ENCODE measurements around the gene LRRC70.

Gene LRRC70

DNA sequence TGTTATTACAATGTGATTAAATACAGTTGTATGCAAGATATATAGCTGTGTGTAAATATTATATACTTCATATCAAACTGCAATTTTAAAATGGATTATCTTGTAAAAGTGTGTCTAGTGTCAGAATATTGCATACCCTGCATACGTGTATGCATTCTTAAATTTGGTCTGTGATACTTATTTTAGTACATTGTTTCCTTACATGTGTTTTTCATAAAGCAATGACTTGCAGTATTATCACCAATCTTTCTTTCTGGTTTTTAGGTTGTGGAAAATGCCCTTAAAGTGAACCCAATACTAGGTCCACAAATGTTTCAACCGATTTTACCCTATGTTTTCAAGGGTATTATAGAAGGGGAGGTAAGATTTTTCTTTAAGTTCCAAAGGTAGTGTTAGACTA is 28.5 kb upstream of the LRRC70 start:
- Histone ChIP-seq H2BK12ac (ENCODE audit: low read length) (no peak overlapping the region), H3K36me3 (ENCODE audit: control insufficient read depth in 1 of 2, insufficient read depth in 2 of 2, low read length in 2 of 2) (no peaks in the 10 kb centered on the region), H2AFZ (ENCODE audit: insufficient read depth, low read length, poor library complexity) (no peak overlapping the region), H3K9me3 (ENCODE audit: insufficient read depth, low read depth, low read length) (no peaks in the 10 kb centered on the region), H4K12ac (ENCODE audit: low read depth, low read length) (no peak overlapping the region), H3K4ac (ENCODE audit: low read depth, low read length) (no peak overlapping the region), H3K4me3 (ENCODE audit: low read depth, low read length) (no peak overlapping the region), H3K27ac (ENCODE audit: low read depth, low read length) (no peak overlapping the region), H3K18ac (ENCODE audit: low read length) (no peak overlapping the region), H4K8ac (ENCODE audit: low read depth, low read length) (no peak overlapping the region), H2BK120ac (ENCODE audit: insufficient read depth, low read length, poor library complexity) (no peak overlapping the region), H3K23ac (ENCODE audit: low read length) (no peak overlapping the region), H3K4me2 (ENCODE audit: low read length) (no peak overlapping the region), H3K9ac (ENCODE audit: low read length) (no peak overlapping the region), H2AK5ac (ENCODE audit: low read length) (no peak overlapping the region), H3K27me3 (ENCODE audit: insufficient read depth, low read length) (no peaks in the 10 kb centered on the region), H3K79me1 (ENCODE audit: low read length) (no peaks in the 10 kb centered on the region), H3K4me1 (ENCODE audit: control insufficient read depth in 1 of 2, insufficient read depth in 2 of 2, low read length in 2 of 2) (peaks cover 0 to 3% of the 10 kb centered on the region in 2 experiments), H2BK5ac (ENCODE audit: low read depth, low read length, poor library complexity) (no peak overlapping the region), H3K79me2 (ENCODE audit: control insufficient read depth, insufficient read depth, low read length, poor library complexity) (no peaks in the 10 kb centered on the region), H3K14ac (ENCODE audit: low read length) (no peak overlapping the region), H4K91ac (ENCODE audit: low read depth, low read length) (no peak overlapping the region)
- no CpG with 5 or more reads among the region's 2 CpGs for WGBS (ENCODE audit: extremely low coverage, insufficient coverage, insufficient read length)
- no peak for DNase-seq

DNA sequence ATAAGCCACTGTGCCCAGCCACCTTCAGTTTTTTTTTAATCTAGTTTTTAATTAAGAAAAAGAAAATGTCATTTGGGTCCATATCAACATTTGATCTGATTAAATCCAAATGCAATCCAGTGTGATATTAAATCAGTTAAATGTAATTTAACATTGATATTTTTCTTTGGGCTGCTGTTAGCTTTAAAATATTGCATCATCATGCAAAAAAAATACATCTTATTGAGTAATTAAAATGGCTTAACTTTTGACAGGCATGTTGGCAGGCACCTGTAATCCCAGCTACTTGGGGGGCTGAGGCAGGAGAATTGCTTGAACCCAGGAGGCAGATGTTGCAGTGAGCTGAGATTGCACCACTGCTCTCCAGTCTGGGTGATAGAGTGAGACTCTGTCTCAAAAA is 22.7 kb upstream of the LRRC70 start:
- H3K23ac ChIP-seq (ENCODE audit: low read length): no peak overlapping the region
- no peak overlapping the region for H3K4me2 ChIP-seq (ENCODE audit: low read length)
- no peaks in the 10 kb centered on the region for H3K36me3 ChIP-seq (ENCODE audit: control insufficient read depth in 1 of 2, insufficient read depth in 2 of 2, low read length in 2 of 2)
- H3K4me3 ChIP-seq (ENCODE audit: low read depth, low read length): no peak overlapping the region
- no peak overlapping the region for H3K9ac ChIP-seq (ENCODE audit: low read length)
- no peak for DNase-seq
- no peaks in the 10 kb centered on the region for H3K79me2 ChIP-seq (ENCODE audit: control insufficient read depth, insufficient read depth, low read length, poor library complexity)
- H3K27me3 ChIP-seq (ENCODE audit: insufficient read depth, low read length): no peaks in the 10 kb centered on the region
- no peaks in the 10 kb centered on the region for H3K4me1 ChIP-seq (ENCODE audit: control insufficient read depth in 1 of 2, insufficient read depth in 2 of 2, low read length in 2 of 2)
- H3K4ac ChIP-seq (ENCODE audit: low read depth, low read length): no peak overlapping the region
- H3K79me1 ChIP-seq (ENCODE audit: low read length): no peaks in the 10 kb centered on the region
- H3K27ac ChIP-seq (ENCODE audit: low read depth, low read length): no peak overlapping the region
- H2BK120ac ChIP-seq (ENCODE audit: insufficient read depth, low read length, poor library complexity): no peak overlapping the region
- H4K8ac ChIP-seq (ENCODE audit: low read depth, low read length): no peak overlapping the region
- H3K14ac ChIP-seq (ENCODE audit: low read length): no peak overlapping the region
- H4K91ac ChIP-seq (ENCODE audit: low read depth, low read length): no peak overlapping the region
- H3K9me3 ChIP-seq (ENCODE audit: insufficient read depth, low read depth, low read length): no peaks in the 10 kb centered on the region
- no peak overlapping the region for H4K12ac ChIP-seq (ENCODE audit: low read depth, low read length)
- H3K18ac ChIP-seq (ENCODE audit: low read length): no peak overlapping the region
- H2BK12ac ChIP-seq (ENCODE audit: low read length): no peak overlapping the region
- no peak overlapping the region for H2AK5ac ChIP-seq (ENCODE audit: low read length)
- H2BK5ac ChIP-seq (ENCODE audit: low read depth, low read length, poor library complexity): no peak overlapping the region
- H2AFZ ChIP-seq (ENCODE audit: insufficient read depth, low read length, poor library complexity): no peak overlapping the region

DNA sequence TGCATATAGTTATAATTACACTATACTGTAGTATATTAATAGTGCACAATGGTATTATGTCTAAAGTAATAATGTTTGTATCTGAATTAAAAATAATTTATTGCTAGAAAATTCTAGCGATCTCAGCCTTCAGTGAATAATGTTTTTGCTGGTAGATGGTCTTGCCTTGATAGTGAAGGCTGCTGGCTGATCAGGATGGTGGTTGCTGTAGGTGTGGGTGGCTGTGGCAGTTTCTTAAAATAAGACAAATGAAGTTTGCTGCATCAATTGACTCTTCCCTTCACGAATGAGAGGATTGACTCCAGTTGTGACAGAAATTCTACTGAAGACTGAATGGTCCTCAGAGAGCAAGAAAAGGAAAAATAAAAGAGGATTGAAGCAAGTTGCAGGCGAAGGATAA is 19.7 kb upstream of the LRRC70 start:
- WGBS (ENCODE audit: extremely low coverage, insufficient coverage, insufficient read length): no CpG with 5 or more reads among the region's 3 CpGs
- Histone ChIP-seq H3K27ac (ENCODE audit: low read depth, low read length) (no peak overlapping the region), H3K36me3 (ENCODE audit: control insufficient read depth in 1 of 2, insufficient read depth in 2 of 2, low read length in 2 of 2) (no peaks in the 10 kb centered on the region), H3K79me2 (ENCODE audit: control insufficient read depth, insufficient read depth, low read length, poor library complexity) (no peaks in the 10 kb centered on the region), H2BK120ac (ENCODE audit: insufficient read depth, low read length, poor library complexity) (no peak overlapping the region), H2BK5ac (ENCODE audit: low read depth, low read length, poor library complexity) (no peak overlapping the region), H3K4me2 (ENCODE audit: low read length) (no peak overlapping the region), H3K4me3 (ENCODE audit: low read depth, low read length) (no peak overlapping the region), H3K9ac (ENCODE audit: low read length) (no peak overlapping the region), H3K4ac (ENCODE audit: low read depth, low read length) (no peak overlapping the region), H4K91ac (ENCODE audit: low read depth, low read length) (no peak overlapping the region), H3K23ac (ENCODE audit: low read length) (no peak overlapping the region), H3K18ac (ENCODE audit: low read length) (no peak overlapping the region), H3K9me3 (ENCODE audit: insufficient read depth, low read depth, low read length) (no peaks in the 10 kb centered on the region), H2AFZ (ENCODE audit: insufficient read depth, low read length, poor library complexity) (no peak overlapping the region), H4K12ac (ENCODE audit: low read depth, low read length) (no peak overlapping the region), H2BK12ac (ENCODE audit: low read length) (no peak overlapping the region), H3K27me3 (ENCODE audit: insufficient read depth, low read length) (no peaks in the 10 kb centered on the region), H4K8ac (ENCODE audit: low read depth, low read length) (no peak overlapping the region), H3K14ac (ENCODE audit: low read length) (no peak overlapping the region), H3K79me1 (ENCODE audit: low read length) (no peaks in the 10 kb centered on the region), H2AK5ac (ENCODE audit: low read length) (no peak overlapping the region), H3K4me1 (ENCODE audit: control insufficient read depth in 1 of 2, insufficient read depth in 2 of 2, low read length in 2 of 2) (peaks cover 0 to 2% of the 10 kb centered on the region in 2 experiments)
- DNase-seq: no peak

DNA sequence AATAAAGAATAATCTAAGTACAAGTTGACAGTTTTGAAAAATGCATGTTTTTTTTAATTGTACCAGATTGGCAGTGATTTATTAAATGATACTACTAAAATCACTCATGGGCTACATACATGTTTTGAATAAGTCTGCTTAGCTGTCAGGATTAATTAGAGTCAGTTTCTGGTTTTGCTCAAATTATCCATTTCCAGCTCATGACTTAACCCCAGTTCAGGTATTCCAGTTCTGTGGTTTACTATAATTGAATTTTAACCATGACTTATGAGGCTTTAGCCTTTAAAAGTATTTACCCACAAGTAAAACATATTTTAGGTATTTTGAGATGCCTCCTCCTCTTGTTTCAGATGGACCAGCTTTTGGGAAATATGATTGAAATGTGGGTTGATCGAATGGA is 17.8 kb upstream of the LRRC70 start:
- no peak overlapping the region for H3K23ac ChIP-seq (ENCODE audit: low read length)
- DNase-seq: no peak
- peaks cover 0 to 2% of the 10 kb centered on the region in 2 experiments for H3K4me1 ChIP-seq (ENCODE audit: control insufficient read depth in 1 of 2, insufficient read depth in 2 of 2, low read length in 2 of 2)
- H3K27me3 ChIP-seq (ENCODE audit: insufficient read depth, low read length): no peaks in the 10 kb centered on the region
- no peak overlapping the region for H2AFZ ChIP-seq (ENCODE audit: insufficient read depth, low read length, poor library complexity)
- no CpG with 5 or more reads among the region's 1 CpG for WGBS (ENCODE audit: extremely low coverage, insufficient coverage, insufficient read length)
- H3K36me3 ChIP-seq (ENCODE audit: control insufficient read depth in 1 of 2, insufficient read depth in 2 of 2, low read length in 2 of 2): no peaks in the 10 kb centered on the region
- H2AK5ac ChIP-seq (ENCODE audit: low read length): no peak overlapping the region
- no peak overlapping the region for H2BK120ac ChIP-seq (ENCODE audit: insufficient read depth, low read length, poor library complexity)
- no peaks in the 10 kb centered on the region for H3K79me2 ChIP-seq (ENCODE audit: control insufficient read depth, insufficient read depth, low read length, poor library complexity)
- H3K27ac ChIP-seq (ENCODE audit: low read depth, low read length): no peak overlapping the region
- H3K9ac ChIP-seq (ENCODE audit: low read length): no peak overlapping the region
- no peak overlapping the region for H3K4me2 ChIP-seq (ENCODE audit: low read length)
- no peak overlapping the region for H4K8ac ChIP-seq (ENCODE audit: low read depth, low read length)
- no peaks in the 10 kb centered on the region for H3K79me1 ChIP-seq (ENCODE audit: low read length)
- H2BK12ac ChIP-seq (ENCODE audit: low read length): no peak overlapping the region
- no peak overlapping the region for H2BK5ac ChIP-seq (ENCODE audit: low read depth, low read length, poor library complexity)
- no peaks in the 10 kb centered on the region for H3K9me3 ChIP-seq (ENCODE audit: insufficient read depth, low read depth, low read length)
- H4K12ac ChIP-seq (ENCODE audit: low read depth, low read length): no peak overlapping the region
- H3K18ac ChIP-seq (ENCODE audit: low read length): no peak overlapping the region
- no peak overlapping the region for H3K14ac ChIP-seq (ENCODE audit: low read length)
- no peak overlapping the region for H3K4me3 ChIP-seq (ENCODE audit: low read depth, low read length)
- H4K91ac ChIP-seq (ENCODE audit: low read depth, low read length): no peak overlapping the region
- no peak overlapping the region for H3K4ac ChIP-seq (ENCODE audit: low read depth, low read length)
